ENCODE data around the gene PPP2R2C.

Gene PPP2R2C

GRCh38 chr4:6359536-6360308 is 112.7 kb downstream of the PPP2R2C start:
- DNase-seq, result no peak

- DNase-seq, result no peak
Observed at GRCh38 chr4:6357476-6357875, 114.9 kb downstream of the PPP2R2C start.

GRCh38 chr4:6356076-6356560 is 116.3 kb downstream of the PPP2R2C start:
- no peak for DNase-seq

- no peak for DNase-seq
Observed at GRCh38 chr4:6355052-6355451, 117.4 kb downstream of the PPP2R2C start.

GRCh38 chr4:6354626-6355025 is 117.8 kb downstream of the PPP2R2C start:
- DNase-seq, result no peak

- DNase-seq, result no peak
Observed at GRCh38 chr4:6354119-6354518, 118.3 kb downstream of the PPP2R2C start.

- no peak for DNase-seq
Observed at GRCh38 chr4:6352031-6352692, 120.3 kb downstream of the PPP2R2C start.

GRCh38 chr4:6351246-6352000 is 121.0 kb downstream of the PPP2R2C start:
- DNase-seq, result no peak

- no peak for DNase-seq
Observed at GRCh38 chr4:6350646-6351045, 121.8 kb downstream of the PPP2R2C start.

- no peak for DNase-seq
Observed at GRCh38 chr4:6349896-6350603, 122.4 kb downstream of the PPP2R2C start.

- no peak for DNase-seq
Observed at GRCh38 chr4:6348408-6348807, 124.0 kb downstream of the PPP2R2C start.

- no peak for DNase-seq
Observed at GRCh38 chr4:6347511-6348045, 124.8 kb downstream of the PPP2R2C start.

GRCh38 chr4:6346373-6347110 is 125.9 kb downstream of the PPP2R2C start:
- no peak for DNase-seq

GRCh38 chr4:6345866-6346265 is 126.5 kb downstream of the PPP2R2C start:
- DNase-seq, result no peak

GRCh38 chr4:6345096-6345830 is 127.2 kb downstream of the PPP2R2C start:
- DNase-seq, result no peak

GRCh38 chr4:6343939-6344408 is 128.4 kb downstream of the PPP2R2C start:
- peak; percentile 70 for DNase-seq

- no peak for DNase-seq
Observed at GRCh38 chr4:6342530-6343293, 129.7 kb downstream of the PPP2R2C start.

GRCh38 chr4:6341696-6342095 is 130.7 kb downstream of the PPP2R2C start:
- DNase-seq, result no peak

- no peak for DNase-seq
Observed at GRCh38 chr4:6340446-6341015, 131.9 kb downstream of the PPP2R2C start.

All from fibroblast of skin of right quadriceps (primary cell).